CD4-positive, alpha-beta T cell (primary cell): ENCODE data around the gene AGGF1. TPM values are rescaled to one million over a fixed set of nuclear protein-coding genes. Genes with fewer than 3 reads are reported as not detected.

Source experiments
- ATAC-seq: fragments of 200-7000 bp; cut with Tn5 transposase; one replicate; pipeline ENCODE4 v1.10.0; 2022; ENCODE audit warnings: mild to moderate bottlenecking; ENCODE audit not compliant: poor library complexity
- CTCF ChIA-PET: fragments of 350-600 bp; sonication (Branson Sonifier 250); formaldehyde crosslinking; loops from one replicate; lab custom pipeline; 2021; ENCODE audit warnings: antibody characterized with exemption, inconsistent platforms; lab: Charles Lee
- POLR2A ChIA-PET: fragments of 350-600 bp; sonication (Branson Sonifier 250); formaldehyde crosslinking; loops from one replicate; lab custom pipeline; 2021; ENCODE audit warnings: antibody characterized with exemption, inconsistent platforms; lab: Charles Lee
- DNase-seq, 14 experiments: peaks; one replicate each; pipeline ENCODE4 v3.0.0-alpha.2; 2013 to 2020; ENCODE audit warnings: mixed read lengths in 2 of 14
- H3K27ac ChIP-seq, 2 donors: one replicate each; pipeline versions ENCODE4 v1.5.1 to v1.7.0; 2013; ENCODE audit warnings: low read length in 2 of 2, low read depth in 1 of 2, mild to moderate bottlenecking in 1 of 2
- H3K27me3 ChIP-seq, 2 experiments: 1 replicate in 1 of 2; 2 replicates in 1 of 2; pipeline versions ENCODE4 v1.6.1 to v1.7.0; 2013; ENCODE audit warnings: low read length in 2 of 2, control low read depth in 1 of 2, mild to moderate bottlenecking in 1 of 2, moderate library complexity in 1 of 2; ENCODE audit not compliant: insufficient read depth in 2 of 2, control insufficient read depth in 1 of 2
- H3K36me3 ChIP-seq: one replicate; pipeline ENCODE4 v1.6.1; 2013; ENCODE audit warnings: low read length, control low read depth; ENCODE audit not compliant: insufficient read depth
- H3K4me1 ChIP-seq: one replicate; pipeline ENCODE4 v1.6.1; 2013; ENCODE audit warnings: low read length, control low read depth; ENCODE audit not compliant: insufficient read depth
- H3K4me3 ChIP-seq: one replicate; pipeline ENCODE4 v1.5.1; 2013; ENCODE audit warnings: mild to moderate bottlenecking, low read length, moderate library complexity
- H3K9me3 ChIP-seq, 2 experiments: 1 replicate in 1 of 2; 2 replicates in 1 of 2; pipeline versions ENCODE4 v1.6.1 to v1.7.0; 2013; ENCODE audit warnings: low read length in 2 of 2, mild to moderate bottlenecking in 2 of 2, control low read depth in 1 of 2, moderate library complexity in 1 of 2; ENCODE audit not compliant: control insufficient read depth in 1 of 2, insufficient read depth in 1 of 2
- H3K27ac Mint-ChIP-seq: one replicate; pipeline ENCODE4 v1.8.0; 2020; ENCODE audit warnings: mixed read lengths
- H3K27me3 Mint-ChIP-seq: one replicate; pipeline ENCODE4 v1.8.0; 2021; ENCODE audit warnings: mixed read lengths
- H3K36me3 Mint-ChIP-seq: one replicate; pipeline ENCODE4 v1.8.0; 2021; ENCODE audit warnings: low read depth, mixed read lengths
- H3K4me1 Mint-ChIP-seq: one replicate; pipeline ENCODE4 v1.8.0; 2021; ENCODE audit warnings: low read depth, mixed read lengths
- H3K4me3 Mint-ChIP-seq: one replicate; pipeline ENCODE4 v1.8.0; 2020; ENCODE audit warnings: mild to moderate bottlenecking, mixed read lengths
- H3K9me3 Mint-ChIP-seq: one replicate; pipeline ENCODE4 v1.8.0; 2020; ENCODE audit warnings: mixed read lengths
- CTCF ChIP-seq: fragments of 200-600 bp; IDR thresholded peaks from one replicate; pipeline ENCODE4 v1.8.0; 2022; ENCODE audit warnings: antibody characterized with exemption, mild to moderate bottlenecking
- intact Hi-C, 2 experiments: fragments of 100-400 bp; cut with DNase I in 1 of 2; cut with micrococcal nuclease in 1 of 2; formaldehyde crosslinking; loops; one replicate each; pipeline versions ENCODE4 v1.15.1 to v1.9.0; 2023 to 2025; cut with DNase I, micrococcal nuclease
- total RNA-seq, 174 experiments: library from RNA in 2 of 174; stranded (reverse) in 2 of 174; gene quantifications; one replicate each; pipeline ENCODE4 v1.2.3 and lab custom pipeline; 2021 to 2026

The AGGF1 gene
- total RNA-seq, 2 experiments from 2014 or later = 15.5 to 15.7 TPM

- Mint-ChIP-seq H3K36me3 (peaks cover 66% of the 10 kb centered on the region), H3K9me3 (no peaks in the 10 kb centered on the region), H3K27ac (no peak overlapping the region), H3K4me3 (no peak overlapping the region), H3K27me3 (no peaks in the 10 kb centered on the region), H3K4me1 (no peaks in the 10 kb centered on the region)
- Histone ChIP-seq H3K4me1 (no peaks in the 10 kb centered on the region), H3K36me3 (peaks cover 48% of the 10 kb centered on the region), H3K4me3 (no peak overlapping the region), H3K27me3 (no peaks in the 10 kb centered on the region), H3K9me3 (no peaks in the 10 kb centered on the region), H3K27ac (no peak overlapping the region)
- intact Hi-C loops = no loop called here
- no peak for ATAC-seq
- no peak for TF ChIP-seq CTCF
- CTCF ChIA-PET = no interaction called here
- DNase-seq = no peak
- POLR2A ChIA-PET = no interaction called here
These were observed 16.3 kb downstream of the AGGF1 start for GRCh38 chr5:77046416-77047073.

- Histone ChIP-seq H3K4me3 (no peak overlapping the region), H3K27ac (no peak overlapping the region), H3K36me3 (peaks cover 63% of the 10 kb centered on the region), H3K9me3 (no peaks in the 10 kb centered on the region), H3K4me1 (no peaks in the 10 kb centered on the region), H3K27me3 (no peaks in the 10 kb centered on the region)
- H3K4me1 Mint-ChIP-seq = peaks cover 6% of the 10 kb centered on the region
- no peaks in the 10 kb centered on the region for H3K27me3 Mint-ChIP-seq
- H3K9me3 Mint-ChIP-seq = no peaks in the 10 kb centered on the region
- DNase-seq = peak in 1 of 14 experiments; percentile 9
- CTCF ChIA-PET = no interaction called here
- no peak for TF ChIP-seq CTCF
- no peak overlapping the region for H3K27ac Mint-ChIP-seq
- intact Hi-C loops = no loop called here
- H3K4me3 Mint-ChIP-seq = no peak overlapping the region
- H3K36me3 Mint-ChIP-seq = peaks cover 89% of the 10 kb centered on the region
- ATAC-seq = no peak
- POLR2A ChIA-PET = no interaction called here
These were observed 33.8 kb downstream of the AGGF1 start for GRCh38 chr5:77064040-77064439.

- Histone ChIP-seq H3K4me1 (no peaks in the 10 kb centered on the region), H3K36me3 (peaks cover 55% of the 10 kb centered on the region), H3K4me3 (no peak overlapping the region), H3K27me3 (no peaks in the 10 kb centered on the region), H3K9me3 (no peaks in the 10 kb centered on the region), H3K27ac (no peak overlapping the region)
- ChIA-PET CTCF (no interaction called here), POLR2A (no interaction called here)
- Mint-ChIP-seq H3K4me3 (no peak overlapping the region), H3K27ac (no peak overlapping the region), H3K36me3 (peaks cover 88% of the 10 kb centered on the region), H3K4me1 (peaks cover 6% of the 10 kb centered on the region), H3K27me3 (no peaks in the 10 kb centered on the region), H3K9me3 (no peaks in the 10 kb centered on the region)
- ATAC-seq = no peak
- intact Hi-C loops = no loop called here
- DNase-seq = no peak
- no peak for TF ChIP-seq CTCF
These were observed 35.1 kb downstream of the AGGF1 start for GRCh38 chr5:77065256-77065655.
